Measurements from ENCODE around the gene ZNF516.

DNA sequence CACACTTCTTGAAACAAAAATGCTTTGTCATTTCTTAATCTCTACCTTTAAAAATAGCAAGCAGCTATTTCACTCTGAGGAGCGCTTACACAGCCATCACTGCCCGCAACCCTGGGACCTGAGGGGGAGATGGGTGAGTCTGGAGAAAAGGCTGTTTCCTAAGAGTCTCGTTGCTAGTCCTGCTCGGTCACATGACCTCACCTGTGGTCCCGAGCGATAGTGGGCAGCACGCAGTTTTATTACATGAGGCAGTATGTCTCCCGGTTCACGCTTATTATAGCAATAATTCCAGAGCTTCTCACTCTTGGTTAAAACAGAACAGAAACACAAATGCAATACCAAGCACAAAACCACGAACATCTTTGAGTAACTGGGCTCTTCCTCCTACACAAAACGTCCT, 105.3 kb downstream of the ZNF516 start:
- TF ChIP-seq, protein P1, sequence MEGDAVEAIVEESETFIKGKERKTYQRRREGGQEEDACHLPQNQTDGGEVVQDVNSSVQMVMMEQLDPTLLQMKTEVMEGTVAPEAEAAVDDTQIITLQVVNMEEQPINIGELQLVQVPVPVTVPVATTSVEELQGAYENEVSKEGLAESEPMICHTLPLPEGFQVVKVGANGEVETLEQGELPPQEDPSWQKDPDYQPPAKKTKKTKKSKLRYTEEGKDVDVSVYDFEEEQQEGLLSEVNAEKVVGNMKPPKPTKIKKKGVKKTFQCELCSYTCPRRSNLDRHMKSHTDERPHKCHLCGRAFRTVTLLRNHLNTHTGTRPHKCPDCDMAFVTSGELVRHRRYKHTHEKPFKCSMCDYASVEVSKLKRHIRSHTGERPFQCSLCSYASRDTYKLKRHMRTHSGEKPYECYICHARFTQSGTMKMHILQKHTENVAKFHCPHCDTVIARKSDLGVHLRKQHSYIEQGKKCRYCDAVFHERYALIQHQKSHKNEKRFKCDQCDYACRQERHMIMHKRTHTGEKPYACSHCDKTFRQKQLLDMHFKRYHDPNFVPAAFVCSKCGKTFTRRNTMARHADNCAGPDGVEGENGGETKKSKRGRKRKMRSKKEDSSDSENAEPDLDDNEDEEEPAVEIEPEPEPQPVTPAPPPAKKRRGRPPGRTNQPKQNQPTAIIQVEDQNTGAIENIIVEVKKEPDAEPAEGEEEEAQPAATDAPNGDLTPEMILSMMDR (IDR thresholded peaks at IDR 0.05), result no peak
- no peak for TF ChIP-seq POLR2A (IDR thresholded peaks at IDR 0.05)
